ENCODE measurements around the gene MACROD2. TPM values are rescaled to one million over a fixed set of nuclear protein-coding genes. Genes with fewer than 3 reads are reported as not detected.

The MACROD2 gene
- total RNA-seq, 1 experiment from 2014 or later, result 1.6 TPM

GRCh38 chr20:15511551-15511950, 1516.2 kb downstream of the MACROD2 start:
- no peak overlapping the region for H3K4ac ChIP-seq (ENCODE audit: low read depth, low read length)
- no peak overlapping the region for H2AK5ac ChIP-seq (ENCODE audit: insufficient read length, low read length)
- no peaks in the 10 kb centered on the region for H3K79me2 ChIP-seq (ENCODE audit: insufficient read depth, low read length)
- no peak overlapping the region for H3T11ph ChIP-seq (ENCODE audit: low read length)
- Mint-ChIP-seq H3K27me3 (ENCODE audit: low read depth) (no peaks in the 10 kb centered on the region), H3K27ac (no peak overlapping the region), H3K36me3 (ENCODE audit: insufficient read depth in 1 of 3, low read depth in 3 of 3) (no peaks in the 10 kb centered on the region; a peak in 1 of 7 replicates), H3K9me3 (no peaks in the 10 kb centered on the region), H3K4me3 (no peak overlapping the region), H3K4me1 (no peaks in the 10 kb centered on the region)
- WGBS (ENCODE audit: extremely low coverage, insufficient read length, low lambda C conversion rate), result no CpG with 5 or more reads among the region's 1 CpG
- DNase-seq, result no peak
- no peak overlapping the region for H3K27ac ChIP-seq (ENCODE audit: insufficient read length, low read depth, low read length)
- no peak overlapping the region for H3K4me2 ChIP-seq (ENCODE audit: insufficient read depth, insufficient read length, low read length)
- H3K79me1 ChIP-seq (ENCODE audit: insufficient read depth, low read depth, low read length, poor library complexity, severe bottlenecking), result no peaks in the 10 kb centered on the region
- no peak for TF ChIP-seq CTCF (conservative IDR thresholded peaks at IDR 0.05)
- H2BK20ac ChIP-seq (ENCODE audit: low read depth, low read length, poor library complexity, severe bottlenecking), result no peak overlapping the region
- no peak overlapping the region for H2BK15ac ChIP-seq (ENCODE audit: low read depth, low read length)
- no peaks in the 10 kb centered on the region for H3K4me1 ChIP-seq (ENCODE audit: insufficient read depth, low read length)
- H4K8ac ChIP-seq (replicated peaks; ENCODE audit: insufficient read length, low read depth, low read length), result no peak overlapping the region
- H3K9ac ChIP-seq (ENCODE audit: extremely low read depth, insufficient read length, low read length), result no peak overlapping the region
- H3K56ac ChIP-seq (ENCODE audit: insufficient read length, low read depth, low read length), result no peak overlapping the region
- no peaks in the 10 kb centered on the region for H4K20me1 ChIP-seq (ENCODE audit: control insufficient read depth, insufficient read depth, insufficient read length)
- no peak overlapping the region for H3K14ac ChIP-seq (ENCODE audit: insufficient read depth, low read length)
- no peaks in the 10 kb centered on the region for H3K9me3 ChIP-seq (ENCODE audit: control insufficient read depth, low read depth, low read length)
- H4K91ac ChIP-seq (ENCODE audit: insufficient read length, low read depth, low read length), result no peak overlapping the region
- no peak overlapping the region for H3K23ac ChIP-seq (ENCODE audit: insufficient read length, low read depth, low read length)
- H2AFZ ChIP-seq (ENCODE audit: low read length), result no peak overlapping the region
- H3K23me2 ChIP-seq (ENCODE audit: insufficient read length, low read depth, low read length, poor library complexity, severe bottlenecking), result no peaks in the 10 kb centered on the region
- no peak overlapping the region for H2BK12ac ChIP-seq (ENCODE audit: insufficient read length, low read depth, low read length)
- no peaks in the 10 kb centered on the region for H3K27me3 ChIP-seq (ENCODE audit: insufficient read depth, low read length)
- H4K5ac ChIP-seq (ENCODE audit: insufficient read length, low read depth, low read length), result no peak overlapping the region
- H3K18ac ChIP-seq (ENCODE audit: insufficient read length, low read depth, low read length), result no peak overlapping the region
- H2BK120ac ChIP-seq (ENCODE audit: low read depth, low read length, poor library complexity, severe bottlenecking), result no peak overlapping the region
- H2BK5ac ChIP-seq (ENCODE audit: insufficient read length, low read length), result no peak overlapping the region

Measured in H9 (cell line).